ENCODE data around the gene BCCIP. TPM values are rescaled to one million over a fixed set of nuclear protein-coding genes. Genes with fewer than 3 reads are reported as not detected.

The BCCIP gene
- total RNA-seq, 1 experiment from 2014 or later = 49.3 TPM

DNA sequence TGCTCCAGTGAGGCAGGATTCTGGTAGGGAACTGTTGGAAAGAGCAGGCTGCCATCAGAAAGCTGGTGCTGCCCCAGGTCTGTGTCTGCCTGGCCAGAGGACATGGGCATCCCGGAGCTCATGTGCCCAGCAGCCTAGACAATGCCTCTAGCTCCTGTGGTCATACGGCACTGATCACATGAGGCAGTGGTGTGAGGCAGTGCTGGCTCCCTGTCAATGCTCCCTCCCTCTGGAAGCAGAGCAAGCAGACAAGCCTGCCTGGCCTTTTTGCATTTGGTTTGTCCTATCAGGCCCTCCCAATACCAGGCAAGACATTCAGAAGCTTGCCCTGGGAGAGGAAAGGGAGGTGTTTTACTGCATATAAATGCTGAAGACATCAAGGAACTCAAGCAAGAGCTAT lies 28.2 kb upstream of the BCCIP start:
- Mint-ChIP-seq H3K36me3 (ENCODE audit: insufficient read depth, unreplicated experiment) (peaks cover under 1% of the 10 kb centered on the region), H3K27ac (ENCODE audit: unreplicated experiment) (no peak overlapping the region), H3K4me3 (ENCODE audit: low read depth, unreplicated experiment) (no peak overlapping the region), H3K9me3 (ENCODE audit: low read depth, unreplicated experiment) (no peaks in the 10 kb centered on the region), H3K27me3 (ENCODE audit: unreplicated experiment) (no peaks in the 10 kb centered on the region), H3K4me1 (ENCODE audit: low read depth, unreplicated experiment) (no peaks in the 10 kb centered on the region)
- no peak for DNase-seq
- BruUV-seq (replicated peaks) = no TSS peak
- intact Hi-C loops (cut with micrococcal nuclease; ENCODE audit: unreplicated experiment) = no loop called here
- TF ChIP-seq, protein P1, sequence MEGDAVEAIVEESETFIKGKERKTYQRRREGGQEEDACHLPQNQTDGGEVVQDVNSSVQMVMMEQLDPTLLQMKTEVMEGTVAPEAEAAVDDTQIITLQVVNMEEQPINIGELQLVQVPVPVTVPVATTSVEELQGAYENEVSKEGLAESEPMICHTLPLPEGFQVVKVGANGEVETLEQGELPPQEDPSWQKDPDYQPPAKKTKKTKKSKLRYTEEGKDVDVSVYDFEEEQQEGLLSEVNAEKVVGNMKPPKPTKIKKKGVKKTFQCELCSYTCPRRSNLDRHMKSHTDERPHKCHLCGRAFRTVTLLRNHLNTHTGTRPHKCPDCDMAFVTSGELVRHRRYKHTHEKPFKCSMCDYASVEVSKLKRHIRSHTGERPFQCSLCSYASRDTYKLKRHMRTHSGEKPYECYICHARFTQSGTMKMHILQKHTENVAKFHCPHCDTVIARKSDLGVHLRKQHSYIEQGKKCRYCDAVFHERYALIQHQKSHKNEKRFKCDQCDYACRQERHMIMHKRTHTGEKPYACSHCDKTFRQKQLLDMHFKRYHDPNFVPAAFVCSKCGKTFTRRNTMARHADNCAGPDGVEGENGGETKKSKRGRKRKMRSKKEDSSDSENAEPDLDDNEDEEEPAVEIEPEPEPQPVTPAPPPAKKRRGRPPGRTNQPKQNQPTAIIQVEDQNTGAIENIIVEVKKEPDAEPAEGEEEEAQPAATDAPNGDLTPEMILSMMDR (IDR thresholded peaks at IDR 0.05; ENCODE audit: unreplicated experiment) = no peak
- CTCF ChIA-PET = no interaction called here

DNA sequence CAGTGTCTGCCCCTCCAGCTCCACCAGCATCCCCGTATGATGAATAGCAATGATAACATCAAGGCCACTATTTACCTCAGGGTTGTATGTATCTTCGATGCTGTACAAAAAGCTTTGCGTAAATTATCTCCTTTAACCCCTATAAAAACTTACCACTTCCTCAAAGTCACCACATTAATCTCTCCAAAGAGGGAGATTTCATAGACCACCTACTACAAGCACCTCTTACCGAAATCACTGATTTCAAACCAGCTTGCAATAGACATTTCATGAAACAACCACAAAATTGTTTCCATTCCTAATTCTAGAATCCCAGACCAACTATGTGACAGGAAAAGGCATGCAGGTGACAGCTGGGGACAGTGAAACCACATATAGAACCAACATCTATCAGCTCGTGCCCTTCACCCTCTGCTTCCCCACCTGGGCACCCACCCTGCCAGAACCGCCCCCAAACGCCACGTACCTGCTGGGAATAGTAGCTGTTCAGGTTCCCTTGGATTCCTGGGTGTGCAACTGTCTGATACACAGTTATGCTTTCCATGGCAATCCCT lies 27.6 kb upstream of the BCCIP start:
- peaks cover 6% of the 10 kb centered on the region for H3K36me3 Mint-ChIP-seq (ENCODE audit: insufficient read depth, unreplicated experiment)
- CTCF ChIA-PET = interaction anchor here (0.6 kb wide), 1 partner anchor 254 kb away, joined by 3 read pairs; no protein-coding TSS in a partner anchor
- H3K9me3 Mint-ChIP-seq (ENCODE audit: low read depth, unreplicated experiment) = no peaks in the 10 kb centered on the region
- no TSS peak for BruUV-seq (replicated peaks)
- no peak for DNase-seq
- no peaks in the 10 kb centered on the region for H3K4me1 Mint-ChIP-seq (ENCODE audit: low read depth, unreplicated experiment)
- no peak overlapping the region for H3K27ac Mint-ChIP-seq (ENCODE audit: unreplicated experiment)
- TF ChIP-seq, protein P1 (IDR thresholded peaks at IDR 0.05; ENCODE audit: unreplicated experiment) = no peak
- intact Hi-C loops (cut with micrococcal nuclease; ENCODE audit: unreplicated experiment) = no loop called here
- no peaks in the 10 kb centered on the region for H3K27me3 Mint-ChIP-seq (ENCODE audit: unreplicated experiment)
- no peak overlapping the region for H3K4me3 Mint-ChIP-seq (ENCODE audit: low read depth, unreplicated experiment)

DNA sequence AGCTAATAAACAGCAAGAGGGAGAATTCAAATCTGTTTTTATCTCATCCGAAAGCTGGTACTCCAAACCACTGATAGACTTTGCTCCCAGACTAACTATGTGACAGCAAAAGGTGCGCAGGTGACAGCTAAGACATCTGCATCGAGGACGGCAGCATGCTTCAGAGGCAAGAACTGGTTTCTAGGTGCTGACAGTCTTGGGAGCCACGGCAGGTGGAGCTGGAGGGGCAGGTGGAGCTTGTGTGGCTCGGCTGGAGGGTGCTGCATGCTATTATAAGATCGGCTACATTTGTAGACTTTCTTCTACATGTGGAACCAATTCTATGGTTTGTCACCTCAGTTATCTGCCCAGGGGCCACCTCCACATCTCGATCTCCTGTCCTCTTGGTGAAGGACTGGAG lies 25.9 kb upstream of the BCCIP start:
- TF ChIP-seq, protein P1 (IDR thresholded peaks at IDR 0.05; ENCODE audit: unreplicated experiment) = no peak
- intact Hi-C loops (cut with micrococcal nuclease; ENCODE audit: unreplicated experiment) = no loop called here
- BruUV-seq (replicated peaks) = no TSS peak
- Mint-ChIP-seq H3K36me3 (ENCODE audit: insufficient read depth, unreplicated experiment) (peaks cover 6% of the 10 kb centered on the region), H3K27me3 (ENCODE audit: unreplicated experiment) (no peaks in the 10 kb centered on the region), H3K4me1 (ENCODE audit: low read depth, unreplicated experiment) (no peaks in the 10 kb centered on the region), H3K4me3 (ENCODE audit: low read depth, unreplicated experiment) (no peak overlapping the region), H3K9me3 (ENCODE audit: low read depth, unreplicated experiment) (no peaks in the 10 kb centered on the region), H3K27ac (ENCODE audit: unreplicated experiment) (no peak overlapping the region)
- CTCF ChIA-PET = no interaction called here
- DNase-seq = no peak

DNA sequence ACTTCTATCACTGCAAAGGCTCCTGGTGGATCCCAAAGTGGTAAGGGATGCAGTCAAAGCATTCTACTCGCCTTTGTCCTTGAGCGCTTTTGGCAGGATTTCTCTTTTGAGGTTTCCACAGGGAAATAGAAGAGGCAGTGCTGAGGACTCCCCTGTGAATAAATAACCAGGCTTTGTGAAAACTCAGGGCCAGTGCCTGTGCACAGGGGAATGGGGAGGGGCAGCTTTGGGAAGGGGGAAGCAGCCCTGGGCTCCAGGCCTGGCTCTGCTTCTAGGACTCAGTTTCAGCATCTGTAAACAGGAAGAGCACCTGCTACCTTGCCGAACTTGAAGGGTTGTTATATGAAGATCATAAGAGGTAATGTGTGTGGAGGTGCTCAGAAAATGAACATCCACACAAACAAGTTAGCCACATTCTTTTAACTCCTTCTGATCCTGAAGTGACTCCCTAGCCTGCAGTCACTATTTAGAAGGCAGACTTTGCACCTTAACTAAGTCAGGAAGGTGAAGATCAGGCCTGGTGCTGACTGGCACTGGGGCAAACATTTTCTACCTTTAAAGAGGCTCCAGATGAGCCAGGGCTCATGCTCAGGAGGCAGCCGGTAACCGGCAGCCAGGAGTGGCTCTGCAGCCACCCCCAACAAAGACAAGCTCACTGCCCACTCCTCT lies 25.2 kb upstream of the BCCIP start:
- no peak for DNase-seq
- CTCF ChIA-PET = no interaction called here
- no peak overlapping the region for H3K4me3 Mint-ChIP-seq (ENCODE audit: low read depth, unreplicated experiment)
- intact Hi-C loops (cut with micrococcal nuclease; ENCODE audit: unreplicated experiment) = no loop called here
- no peaks in the 10 kb centered on the region for H3K27me3 Mint-ChIP-seq (ENCODE audit: unreplicated experiment)
- no peak overlapping the region for H3K27ac Mint-ChIP-seq (ENCODE audit: unreplicated experiment)
- BruUV-seq (replicated peaks) = no TSS peak
- no peaks in the 10 kb centered on the region for H3K4me1 Mint-ChIP-seq (ENCODE audit: low read depth, unreplicated experiment)
- TF ChIP-seq, protein P1 (IDR thresholded peaks at IDR 0.05; ENCODE audit: unreplicated experiment) = no peak
- H3K9me3 Mint-ChIP-seq (ENCODE audit: low read depth, unreplicated experiment) = no peaks in the 10 kb centered on the region
- H3K36me3 Mint-ChIP-seq (ENCODE audit: insufficient read depth, unreplicated experiment) = peaks cover 6% of the 10 kb centered on the region
